ENCODE results near the gene ZRANB2. TPM values are rescaled to one million over a fixed set of nuclear protein-coding genes. Genes with fewer than 3 reads are reported as not detected.
A peak's percentile ranks its signal among the peaks of the same experiment; 100 is the strongest.

The ZRANB2 gene
- total and polyA plus RNA-seq, 9 of the 15 experiments (the other 6 are each of a cell fraction or from before 2014, with no cell fraction given), result 80.8 to 264 (median 157) TPM

DNA sequence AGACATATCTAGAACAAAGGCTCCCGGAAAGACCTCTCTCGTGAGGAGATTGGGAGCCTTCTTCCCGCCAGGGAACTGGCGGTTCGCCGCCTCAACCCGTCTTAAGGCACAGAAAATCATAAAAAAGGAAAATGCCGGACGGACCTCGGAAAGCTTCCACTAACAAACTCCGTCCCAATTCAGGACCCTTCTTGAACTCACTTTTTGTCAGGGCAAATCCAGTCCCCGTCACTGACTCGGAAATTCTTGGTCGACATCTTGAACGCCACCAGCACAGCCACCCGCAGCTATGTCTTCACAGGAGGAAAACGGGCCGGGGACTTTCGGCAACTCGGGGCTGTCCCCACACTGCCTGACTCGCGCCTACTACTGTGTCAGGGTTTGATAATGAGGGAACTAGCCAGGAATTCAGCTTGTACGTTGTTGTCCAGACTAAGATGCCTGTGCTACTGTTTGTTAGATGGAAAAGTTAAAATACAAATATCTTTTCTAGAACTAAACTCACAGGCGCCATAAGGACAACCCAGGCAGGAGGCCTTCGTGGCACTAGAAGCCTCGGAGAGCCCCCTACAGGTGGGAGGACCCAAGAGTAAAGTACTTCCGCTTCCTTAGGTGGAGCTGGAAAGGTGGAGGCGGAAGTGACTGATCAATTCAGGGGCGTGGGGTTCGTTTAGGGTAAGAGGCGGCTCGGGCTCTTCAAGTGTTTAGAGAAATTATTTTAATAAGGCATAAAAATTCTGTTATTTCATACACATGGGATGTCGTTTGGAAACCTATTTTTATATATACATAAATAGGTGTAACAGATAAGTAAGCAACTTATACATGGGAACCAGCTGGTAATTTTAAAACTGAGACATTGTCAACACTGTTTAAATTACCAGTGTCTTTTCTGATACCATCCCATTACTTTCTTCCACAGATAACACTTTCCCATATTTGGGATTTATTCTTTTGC, at the start of gene ZRANB2 (continued):
- peak; percentile 85 for TF ChIP-seq RBBP5 (IDR thresholded peaks at IDR 0.05; ENCODE audit: borderline replicate concordance, insufficient read depth, low read length, poor library complexity, severe bottlenecking)
- TF ChIP-seq ZNF239 (CRISPR knock-in tag; IDR thresholded peaks at IDR 0.05), result no peak
- TF ChIP-seq PPARD (CRISPR knock-in tag; IDR thresholded peaks at IDR 0.05), result no peak
- TF ChIP-seq MAFK (IDR thresholded peaks at IDR 0.05; ENCODE audit: low read length), result no peak; the same call in 1 of the 2 replicates
- TF ChIP-seq, protein P1, sequence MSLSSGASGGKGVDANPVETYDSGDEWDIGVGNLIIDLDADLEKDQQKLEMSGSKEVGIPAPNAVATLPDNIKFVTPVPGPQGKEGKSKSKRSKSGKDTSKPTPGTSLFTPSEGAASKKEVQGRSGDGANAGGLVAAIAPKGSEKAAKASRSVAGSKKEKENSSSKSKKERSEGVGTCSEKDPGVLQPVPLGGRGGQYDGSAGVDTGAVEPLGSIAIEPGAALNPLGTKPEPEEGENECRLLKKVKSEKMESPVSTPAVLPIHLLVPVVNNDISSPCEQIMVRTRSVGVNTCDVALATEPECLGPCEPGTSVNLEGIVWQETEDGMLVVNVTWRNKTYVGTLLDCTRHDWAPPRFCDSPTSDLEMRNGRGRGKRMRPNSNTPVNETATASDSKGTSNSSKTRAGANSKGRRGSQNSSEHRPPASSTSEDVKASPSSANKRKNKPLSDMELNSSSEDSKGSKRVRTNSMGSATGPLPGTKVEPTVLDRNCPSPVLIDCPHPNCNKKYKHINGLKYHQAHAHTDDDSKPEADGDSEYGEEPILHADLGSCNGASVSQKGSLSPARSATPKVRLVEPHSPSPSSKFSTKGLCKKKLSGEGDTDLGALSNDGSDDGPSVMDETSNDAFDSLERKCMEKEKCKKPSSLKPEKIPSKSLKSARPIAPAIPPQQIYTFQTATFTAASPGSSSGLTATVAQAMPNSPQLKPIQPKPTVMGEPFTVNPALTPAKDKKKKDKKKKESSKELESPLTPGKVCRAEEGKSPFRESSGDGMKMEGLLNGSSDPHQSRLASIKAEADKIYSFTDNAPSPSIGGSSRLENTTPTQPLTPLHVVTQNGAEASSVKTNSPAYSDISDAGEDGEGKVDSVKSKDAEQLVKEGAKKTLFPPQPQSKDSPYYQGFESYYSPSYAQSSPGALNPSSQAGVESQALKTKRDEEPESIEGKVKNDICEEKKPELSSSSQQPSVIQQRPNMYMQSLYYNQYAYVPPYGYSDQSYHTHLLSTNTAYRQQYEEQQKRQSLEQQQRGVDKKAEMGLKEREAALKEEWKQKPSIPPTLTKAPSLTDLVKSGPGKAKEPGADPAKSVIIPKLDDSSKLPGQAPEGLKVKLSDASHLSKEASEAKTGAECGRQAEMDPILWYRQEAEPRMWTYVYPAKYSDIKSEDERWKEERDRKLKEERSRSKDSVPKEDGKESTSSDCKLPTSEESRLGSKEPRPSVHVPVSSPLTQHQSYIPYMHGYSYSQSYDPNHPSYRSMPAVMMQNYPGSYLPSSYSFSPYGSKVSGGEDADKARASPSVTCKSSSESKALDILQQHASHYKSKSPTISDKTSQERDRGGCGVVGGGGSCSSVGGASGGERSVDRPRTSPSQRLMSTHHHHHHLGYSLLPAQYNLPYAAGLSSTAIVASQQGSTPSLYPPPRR (CRISPR knock-in tag; IDR thresholded peaks at IDR 0.05; ENCODE audit: borderline replicate concordance), result no peak
- TF ChIP-seq, protein P2, sequence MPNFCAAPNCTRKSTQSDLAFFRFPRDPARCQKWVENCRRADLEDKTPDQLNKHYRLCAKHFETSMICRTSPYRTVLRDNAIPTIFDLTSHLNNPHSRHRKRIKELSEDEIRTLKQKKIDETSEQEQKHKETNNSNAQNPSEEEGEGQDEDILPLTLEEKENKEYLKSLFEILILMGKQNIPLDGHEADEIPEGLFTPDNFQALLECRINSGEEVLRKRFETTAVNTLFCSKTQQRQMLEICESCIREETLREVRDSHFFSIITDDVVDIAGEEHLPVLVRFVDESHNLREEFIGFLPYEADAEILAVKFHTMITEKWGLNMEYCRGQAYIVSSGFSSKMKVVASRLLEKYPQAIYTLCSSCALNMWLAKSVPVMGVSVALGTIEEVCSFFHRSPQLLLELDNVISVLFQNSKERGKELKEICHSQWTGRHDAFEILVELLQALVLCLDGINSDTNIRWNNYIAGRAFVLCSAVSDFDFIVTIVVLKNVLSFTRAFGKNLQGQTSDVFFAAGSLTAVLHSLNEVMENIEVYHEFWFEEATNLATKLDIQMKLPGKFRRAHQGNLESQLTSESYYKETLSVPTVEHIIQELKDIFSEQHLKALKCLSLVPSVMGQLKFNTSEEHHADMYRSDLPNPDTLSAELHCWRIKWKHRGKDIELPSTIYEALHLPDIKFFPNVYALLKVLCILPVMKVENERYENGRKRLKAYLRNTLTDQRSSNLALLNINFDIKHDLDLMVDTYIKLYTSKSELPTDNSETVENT (CRISPR knock-in tag; IDR thresholded peaks at IDR 0.05), result peak; percentile 40; the same call in 1 of the 2 replicates
- TF ChIP-seq NCOA1 (IDR thresholded peaks at IDR 0.05; ENCODE audit: low read depth), result no peak
- no peak for TF ChIP-seq XRCC4 (IDR thresholded peaks at IDR 0.05; ENCODE audit: extremely low read depth, insufficient read depth, insufficient read length)
- TF ChIP-seq HNRNPLL (IDR thresholded peaks at IDR 0.05; ENCODE audit: low read depth, low read length, poor library complexity, severe bottlenecking), result no peak
- no peak for TF ChIP-seq ZNF77 (CRISPR knock-in tag; IDR thresholded peaks at IDR 0.05)
- TF ChIP-seq MXI1 (IDR thresholded peaks at IDR 0.05; ENCODE audit: low read depth, low read length), result 0 out of 2 replicates have a peak, but pooled peaks have one; percentile 47

All from K562 (cell line).